GM12892 (cell line): ENCODE data around the gene MRPS30.

Source experiments
- POLR2A ChIP-seq: IDR thresholded peaks from 2 replicates; pipeline ENCODE4 v1.6.1; 2011; ENCODE audit warnings: low read depth, low read length, control low read depth
- TAF1 ChIP-seq: IDR thresholded peaks from 2 replicates; pipeline ENCODE4 v1.6.1; 2011; ENCODE audit warnings: low read depth, mild to moderate bottlenecking, control low read depth, low read length, borderline replicate concordance

GRCh38 chr5:44828719-44829118 is 20.0 kb downstream of the MRPS30 start:
- TF ChIP-seq TAF1: no peak
- TF ChIP-seq POLR2A: no peak
